ENCODE results near the gene YKT6.

The YKT6 gene

DNA sequence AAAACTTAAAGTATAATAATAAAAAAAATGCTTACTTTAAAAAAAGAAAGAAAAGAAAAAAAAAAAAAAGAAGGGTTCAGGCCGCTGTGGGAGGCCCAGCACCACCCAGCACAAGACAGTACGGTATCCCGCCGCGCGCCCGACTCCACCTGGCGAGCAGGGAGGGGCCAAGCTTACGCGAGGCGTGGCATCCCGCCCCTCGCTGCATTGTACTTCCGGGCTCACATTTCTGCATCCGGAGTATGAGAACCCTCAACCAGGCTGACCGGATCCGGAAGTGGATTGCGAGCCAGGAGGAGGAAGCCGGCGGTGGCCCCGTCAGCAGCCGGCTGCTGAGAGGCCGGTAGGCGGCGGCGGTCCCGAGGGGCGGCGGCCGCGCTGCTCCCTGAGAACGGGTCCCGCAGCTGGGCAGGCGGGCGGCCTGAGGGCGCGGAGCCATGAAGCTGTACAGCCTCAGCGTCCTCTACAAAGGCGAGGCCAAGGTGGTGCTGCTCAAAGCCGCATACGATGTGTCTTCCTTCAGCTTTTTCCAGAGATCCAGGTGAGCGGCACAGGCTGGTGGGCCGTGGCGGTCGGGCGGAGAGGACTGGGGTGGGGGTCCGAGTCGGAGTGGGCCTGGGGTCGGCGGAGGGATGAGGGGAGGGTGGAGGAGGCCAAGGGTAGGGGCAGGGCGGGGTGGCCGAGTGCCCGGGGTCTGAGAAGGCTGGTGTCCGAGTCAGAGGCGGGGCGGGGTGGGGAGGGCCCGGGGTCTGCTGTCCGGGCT lies at the start of gene YKT6:
YKT6 (plus strand) TSS at position 280 of the 763 bp plus-strand sequence; CDS start at position 438, 158 bp downstream.
- peak; percentile 99 for DNase-seq (ENCODE audit: insufficient read length, low spot score)
- peak; percentile 99 for FAIRE-seq

GRCh38 chr7:44151956-44152355 lies 48.8 kb upstream of the YKT6 start:
- no peak for FAIRE-seq

GRCh38 chr7:44152971-44153947 lies 47.5 kb upstream of the YKT6 start:
- FAIRE-seq (no peak), DNase-seq (ENCODE audit: insufficient read length, low spot score) (no peak)

More at GRCh38 chr7:44151956-44152355, 48.8 kb upstream of the YKT6 start:
- DNase-seq (ENCODE audit: insufficient read length, low spot score) = no peak

DNA sequence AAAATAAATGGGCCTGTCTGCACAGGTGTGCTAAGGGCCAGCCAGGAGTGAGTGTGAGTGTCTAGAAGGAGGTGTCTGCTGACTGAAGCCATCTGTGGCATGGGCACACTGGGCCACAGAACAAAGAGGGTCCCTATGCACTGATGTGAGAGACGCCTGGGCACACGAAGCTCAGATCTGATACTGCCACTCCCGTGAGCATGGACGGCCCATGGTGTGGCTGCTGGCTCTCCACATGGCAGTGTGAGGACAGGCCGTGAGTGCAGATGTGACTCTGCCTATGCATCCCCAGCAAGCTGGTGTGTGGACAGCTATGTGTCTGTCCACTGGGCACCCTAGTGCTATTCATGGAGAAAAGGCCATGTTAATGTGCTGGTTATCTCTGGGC lies 46.8 kb upstream of the YKT6 start:
- no peak for DNase-seq (ENCODE audit: insufficient read length, low spot score)
- FAIRE-seq = no peak

DNA sequence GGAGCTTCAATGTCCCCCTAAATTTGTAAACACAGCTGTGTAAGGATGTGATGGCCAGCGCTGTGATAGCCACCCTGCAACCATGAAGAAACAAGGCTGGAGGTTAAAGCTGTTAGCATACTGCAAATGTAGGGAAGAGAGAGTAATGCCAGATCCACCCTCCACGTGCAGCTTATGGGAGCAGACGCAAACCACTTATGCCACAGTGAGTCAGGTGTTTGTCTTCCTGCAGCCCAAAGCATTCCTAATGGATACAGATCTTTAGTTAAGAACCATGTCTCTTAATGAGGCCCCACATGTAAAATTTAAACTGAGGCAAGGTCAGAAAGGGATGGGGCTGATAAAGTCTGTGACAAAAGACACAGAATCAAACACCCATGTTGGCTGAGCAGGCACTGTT lies 46.1 kb upstream of the YKT6 start:
- no peak for FAIRE-seq
- no peak for DNase-seq (ENCODE audit: insufficient read length, low spot score)

DNA sequence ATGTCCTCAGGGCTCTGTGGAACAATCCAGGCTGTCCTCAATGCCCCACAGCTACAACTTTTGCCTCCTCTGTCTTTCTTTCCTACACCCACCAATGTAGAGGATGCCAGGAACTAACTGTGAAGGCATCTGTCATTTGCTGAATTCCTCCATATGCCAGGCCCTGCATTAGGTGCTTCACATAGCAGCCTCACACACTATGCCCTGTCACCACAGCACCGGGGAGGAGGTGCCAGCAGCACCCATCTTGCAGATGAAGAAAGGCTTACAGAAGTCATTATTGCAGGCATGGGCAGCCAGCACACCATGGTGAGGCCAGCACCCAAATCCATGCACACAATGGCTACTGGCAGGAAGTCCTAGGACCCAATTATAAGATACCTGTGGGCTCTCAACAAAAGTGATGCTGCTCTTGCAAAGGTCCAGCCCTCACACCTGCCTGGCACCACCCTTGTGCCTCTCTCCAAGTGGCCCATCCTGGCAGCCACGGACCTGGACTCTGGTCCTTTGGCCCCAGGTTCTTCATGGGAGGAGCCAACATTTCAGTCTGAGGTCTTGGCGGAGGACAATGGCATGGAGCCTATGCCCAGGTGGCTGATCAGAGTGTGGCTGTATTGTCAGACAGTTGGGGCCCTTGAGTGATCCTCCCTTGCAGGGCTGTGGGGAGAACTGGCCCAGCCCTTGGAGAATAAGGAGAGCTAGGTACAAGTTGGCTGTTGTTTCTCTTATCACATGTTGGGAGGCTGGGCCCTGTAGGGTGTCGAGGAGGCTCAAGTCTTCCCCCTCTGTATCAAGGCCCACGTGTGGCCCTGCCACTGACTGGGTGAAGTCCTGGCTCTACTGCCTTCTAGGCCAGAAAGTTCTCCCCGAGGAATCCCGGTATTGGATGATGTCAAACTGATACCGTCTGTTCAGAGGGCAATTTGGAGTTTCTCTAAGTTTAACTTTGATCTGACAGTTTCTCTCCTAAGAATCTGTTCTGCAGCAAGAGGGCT lies 45.3 kb upstream of the YKT6 start:
- DNase-seq (ENCODE audit: insufficient read length, low spot score) (no peak), FAIRE-seq (no peak)

GRCh38 chr7:44156453-44157010 lies 44.2 kb upstream of the YKT6 start:
- no peak for FAIRE-seq
- DNase-seq (ENCODE audit: insufficient read length, low spot score) = no peak

DNA sequence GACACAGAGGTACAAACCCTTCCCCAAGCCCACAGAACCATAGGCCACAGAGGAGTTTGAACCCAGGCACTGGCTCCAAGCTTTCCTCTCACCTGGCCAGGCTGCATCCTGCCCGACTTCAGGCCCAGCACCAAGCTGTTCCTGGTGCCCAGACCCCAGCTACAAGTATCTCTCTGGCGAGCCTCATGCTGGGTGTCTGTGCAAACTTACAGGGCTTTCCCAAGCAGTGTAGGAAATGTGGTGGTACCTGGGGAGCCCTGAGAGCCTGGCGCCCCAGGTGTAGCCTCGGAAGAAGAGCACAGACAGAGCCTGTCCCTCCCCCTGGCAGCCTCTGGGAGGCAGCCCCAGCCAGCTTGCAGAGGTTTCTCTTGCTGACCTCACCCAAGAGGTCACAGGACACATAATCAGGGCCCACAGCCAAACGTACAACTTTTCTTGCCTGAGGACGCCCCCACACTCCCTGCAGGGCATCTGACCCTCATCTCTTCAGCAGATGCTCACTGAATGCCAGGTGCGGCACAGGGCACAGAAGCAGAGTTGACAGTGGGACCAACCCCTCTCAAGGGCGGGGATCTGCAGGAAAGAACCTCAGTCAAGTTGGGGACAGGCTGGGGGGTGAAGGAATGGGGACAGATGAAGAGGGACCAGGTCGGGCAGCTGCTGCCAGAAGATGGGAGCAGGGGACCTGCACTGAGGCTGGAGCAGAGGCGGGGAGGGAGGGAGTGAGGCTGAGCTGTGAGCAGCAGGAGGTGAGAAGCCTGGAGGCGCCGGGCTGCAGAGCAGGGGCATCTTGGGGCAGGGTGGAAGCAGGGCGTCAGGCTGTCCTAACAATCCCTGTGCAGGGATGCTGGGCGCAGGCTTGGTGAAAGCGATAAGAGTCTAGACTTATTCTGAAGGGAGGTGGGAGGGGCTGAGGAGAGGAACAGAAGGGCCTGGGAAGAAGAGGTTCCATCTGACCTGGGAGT lies 43.4 kb upstream of the YKT6 start:
- FAIRE-seq (no peak), DNase-seq (ENCODE audit: insufficient read length, low spot score) (no peak)

GRCh38 chr7:44158096-44158872 lies 42.5 kb upstream of the YKT6 start:
- DNase-seq (ENCODE audit: insufficient read length, low spot score) = no peak
- no peak for FAIRE-seq

DNA sequence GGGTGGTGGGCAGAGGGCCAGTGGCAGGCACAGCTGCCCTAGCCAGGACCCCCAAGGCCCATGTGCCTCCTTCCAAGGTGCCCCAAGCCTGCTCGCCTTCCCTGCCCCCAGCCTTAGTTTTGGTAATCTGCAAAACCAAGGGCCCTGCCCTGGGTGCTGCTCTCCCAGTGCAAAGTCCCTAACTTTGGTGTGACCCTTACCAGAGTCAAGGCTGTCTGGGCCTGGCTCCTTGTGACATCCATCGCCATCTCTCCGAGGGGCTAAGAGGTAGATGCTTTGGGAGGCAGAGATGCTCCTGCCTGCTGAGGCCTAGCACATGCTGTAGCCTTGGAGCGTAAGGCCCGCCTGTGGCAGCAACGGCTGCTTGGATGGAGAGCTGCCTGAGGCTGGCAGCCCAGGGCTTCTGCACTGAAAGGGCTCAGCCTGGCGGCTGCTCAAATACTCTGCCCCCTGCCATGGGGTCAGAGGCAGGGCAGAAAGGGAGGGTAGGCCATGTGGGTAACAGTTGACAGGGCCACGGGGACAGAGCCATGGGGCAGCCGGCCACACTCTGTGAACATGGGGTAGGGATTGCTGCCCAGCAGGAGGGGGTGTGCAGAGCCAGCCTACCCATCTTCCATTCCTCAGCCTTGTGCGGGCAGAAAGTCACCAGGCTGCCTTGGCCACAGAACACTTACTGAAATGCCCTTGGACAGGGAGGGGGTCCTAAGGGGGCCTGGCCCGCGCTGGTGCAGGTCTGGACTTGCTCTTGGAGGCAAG lies 41.7 kb upstream of the YKT6 start:
- DNase-seq (ENCODE audit: insufficient read length, low spot score) (no peak), FAIRE-seq (no peak)

GRCh38 chr7:44159824-44160630 lies 40.8 kb upstream of the YKT6 start:
- FAIRE-seq = no peak
- DNase-seq (ENCODE audit: insufficient read length, low spot score) = no peak

- no peak for DNase-seq (ENCODE audit: insufficient read length, low spot score)
- no peak for FAIRE-seq
These were observed 39.4 kb upstream of the YKT6 start for GRCh38 chr7:44161371-44161770.

DNA sequence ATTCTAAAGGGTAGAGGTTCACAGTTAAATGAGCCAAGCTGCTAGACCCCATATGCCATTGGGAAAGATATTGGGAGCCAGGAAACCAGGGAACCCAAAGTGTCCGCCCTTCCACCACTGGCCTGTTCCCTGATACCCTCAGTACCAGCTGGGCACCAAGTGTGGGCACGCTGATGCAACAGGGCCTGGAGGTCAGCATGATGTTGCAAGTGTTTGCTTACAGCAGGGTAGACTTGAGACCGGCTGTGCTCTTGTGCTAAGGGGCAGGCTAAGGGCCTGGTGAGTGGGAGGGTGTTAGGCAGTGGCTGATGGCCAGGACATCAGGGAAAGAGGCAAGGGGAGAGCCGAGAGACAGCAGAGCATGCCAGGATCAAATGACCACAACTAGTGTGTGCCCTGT lies 38.6 kb upstream of the YKT6 start:
- DNase-seq (ENCODE audit: insufficient read length, low spot score) (no peak), FAIRE-seq (no peak)

GRCh38 chr7:44162785-44163395 lies 37.9 kb upstream of the YKT6 start:
- DNase-seq (ENCODE audit: insufficient read length, low spot score) = no peak
- FAIRE-seq = no peak

- FAIRE-seq (no peak), DNase-seq (ENCODE audit: insufficient read length, low spot score) (no peak)
These were observed 37.2 kb upstream of the YKT6 start for GRCh38 chr7:44163591-44163990.

DNA sequence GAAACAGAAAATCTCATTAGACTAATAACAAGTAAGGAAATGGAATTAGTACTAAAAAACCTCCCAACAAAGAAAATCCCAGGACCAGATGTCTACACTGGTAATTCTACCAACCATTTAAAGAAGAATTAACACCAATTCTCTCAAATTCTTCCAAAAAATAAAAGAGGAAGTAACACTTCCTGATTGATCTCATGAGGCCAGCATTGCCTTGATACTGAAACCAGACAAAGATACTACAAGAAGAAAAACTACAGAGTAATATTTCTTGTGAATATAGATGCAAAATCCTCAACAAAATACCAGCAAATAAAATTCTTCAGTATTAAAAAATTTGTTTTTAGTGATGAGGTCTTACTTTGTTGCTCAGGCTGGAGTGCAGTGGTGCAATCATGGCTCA lies 32.9 kb upstream of the YKT6 start:
- no peak for DNase-seq (ENCODE audit: insufficient read length, low spot score)
- peak; percentile 74 for FAIRE-seq

Measured in GM19239 (cell line).